GM21786 (cell line): ENCODE results near the gene CNFN.
"Not testable (repeated sequence)": the region's sequence is repeated elsewhere in the genome, so short reads cannot be mapped to it uniquely, and the experiment has no call there.

Experiments used
- ATAC-seq: cut with Tn5 transposase; IDR thresholded peaks from one replicate; pipeline ENCODE4 v1.9.1; 2021; ENCODE audit not compliant: unreplicated experiment

The CNFN gene

DNA sequence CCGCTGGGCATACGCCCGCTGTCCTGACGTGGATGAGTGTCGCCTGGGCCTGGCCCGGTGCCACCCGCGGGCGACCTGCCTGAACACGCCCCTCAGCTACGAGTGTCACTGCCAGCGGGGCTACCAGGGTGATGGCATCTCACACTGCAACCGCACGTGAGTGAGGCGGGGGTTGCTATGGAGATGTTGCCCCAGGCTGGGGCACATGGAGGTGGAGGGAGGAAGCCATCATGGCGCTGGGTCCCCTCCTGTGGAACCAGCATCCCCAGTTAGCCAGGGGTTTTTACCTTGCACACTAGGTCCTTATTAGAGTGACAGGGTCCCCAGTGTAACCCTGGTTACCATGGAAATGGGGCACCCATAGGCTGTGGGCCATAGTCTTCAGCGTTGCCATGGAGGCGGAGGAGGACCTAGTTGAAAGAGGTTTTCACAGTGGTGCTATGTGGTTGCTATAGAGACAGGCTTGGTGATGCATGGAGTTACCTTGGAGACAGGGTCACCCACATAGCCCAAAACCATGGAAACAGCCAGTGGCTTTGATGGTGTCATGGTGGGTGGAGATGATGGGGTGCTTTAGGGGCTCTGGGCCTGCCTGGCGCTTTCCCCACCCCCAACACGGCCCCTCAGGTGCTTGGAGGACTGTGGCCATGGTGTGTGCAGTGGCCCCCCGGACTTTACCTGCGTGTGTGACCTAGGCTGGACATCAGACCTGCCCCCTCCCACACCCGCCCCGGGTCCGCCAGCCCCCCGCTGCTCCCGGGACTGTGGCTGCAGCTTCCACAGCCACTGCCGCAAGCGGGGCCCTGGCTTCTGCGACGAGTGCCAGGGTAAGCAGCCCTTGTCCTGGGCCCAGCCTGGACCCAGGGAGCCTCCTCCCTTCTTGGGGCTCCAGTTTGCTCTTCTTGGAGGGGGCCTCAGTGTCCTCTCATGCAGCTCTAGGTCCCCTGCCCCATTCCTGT lies 37.5 kb downstream of the CNFN start:
- ATAC-seq: no peak

DNA sequence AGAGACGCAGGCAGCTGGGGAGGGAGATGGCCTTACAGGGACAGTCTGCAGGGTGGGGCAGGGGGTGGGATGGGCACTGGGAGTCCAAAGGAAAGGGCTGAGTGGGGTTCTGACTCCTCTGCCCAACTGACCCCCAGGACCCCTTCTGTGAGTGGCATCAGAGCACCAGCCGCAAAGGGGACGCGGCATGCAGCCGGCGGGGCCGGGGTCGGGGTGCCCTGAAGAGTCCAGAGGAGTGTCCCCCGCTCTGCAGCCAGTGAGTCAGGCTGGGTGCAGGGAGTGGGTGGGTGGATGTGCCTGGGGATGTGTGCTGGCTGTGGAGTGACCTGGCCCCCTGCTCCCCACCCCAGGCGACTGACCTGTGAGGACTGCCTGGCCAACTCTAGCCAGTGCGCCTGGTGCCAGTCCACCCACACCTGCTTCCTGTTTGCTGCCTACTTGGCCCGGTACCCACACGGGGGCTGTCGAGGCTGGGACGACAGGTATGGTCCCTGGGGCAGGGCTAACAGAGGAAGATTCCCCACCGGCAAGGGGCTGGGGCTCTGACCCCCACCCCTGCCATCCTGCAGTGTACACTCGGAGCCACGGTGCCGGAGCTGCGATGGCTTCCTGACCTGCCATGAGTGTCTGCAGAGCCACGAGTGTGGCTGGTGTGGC lies 38.9 kb downstream of the CNFN start:
- ATAC-seq: no peak

DNA sequence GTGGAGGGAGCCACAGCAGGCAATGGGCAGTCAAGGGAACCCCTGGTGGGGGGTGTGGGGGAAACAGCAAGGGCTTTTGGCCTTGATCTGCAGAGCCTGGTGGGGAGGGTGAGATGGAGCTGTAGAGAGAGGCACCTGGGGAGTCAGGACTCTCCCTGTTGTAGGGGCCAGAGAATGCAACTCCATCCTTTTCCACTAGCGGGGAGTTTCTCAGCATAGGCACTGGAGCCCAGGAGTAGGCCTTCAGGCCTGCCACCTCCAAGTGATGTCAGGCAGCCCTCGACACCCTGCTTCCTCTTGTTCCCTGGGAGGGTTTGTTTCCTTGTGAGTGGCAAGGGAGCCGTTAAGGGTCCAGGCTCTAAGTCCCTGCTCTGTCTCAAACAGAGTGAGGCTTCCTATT lies 39.7 kb downstream of the CNFN start:
- ATAC-seq: no peak

DNA sequence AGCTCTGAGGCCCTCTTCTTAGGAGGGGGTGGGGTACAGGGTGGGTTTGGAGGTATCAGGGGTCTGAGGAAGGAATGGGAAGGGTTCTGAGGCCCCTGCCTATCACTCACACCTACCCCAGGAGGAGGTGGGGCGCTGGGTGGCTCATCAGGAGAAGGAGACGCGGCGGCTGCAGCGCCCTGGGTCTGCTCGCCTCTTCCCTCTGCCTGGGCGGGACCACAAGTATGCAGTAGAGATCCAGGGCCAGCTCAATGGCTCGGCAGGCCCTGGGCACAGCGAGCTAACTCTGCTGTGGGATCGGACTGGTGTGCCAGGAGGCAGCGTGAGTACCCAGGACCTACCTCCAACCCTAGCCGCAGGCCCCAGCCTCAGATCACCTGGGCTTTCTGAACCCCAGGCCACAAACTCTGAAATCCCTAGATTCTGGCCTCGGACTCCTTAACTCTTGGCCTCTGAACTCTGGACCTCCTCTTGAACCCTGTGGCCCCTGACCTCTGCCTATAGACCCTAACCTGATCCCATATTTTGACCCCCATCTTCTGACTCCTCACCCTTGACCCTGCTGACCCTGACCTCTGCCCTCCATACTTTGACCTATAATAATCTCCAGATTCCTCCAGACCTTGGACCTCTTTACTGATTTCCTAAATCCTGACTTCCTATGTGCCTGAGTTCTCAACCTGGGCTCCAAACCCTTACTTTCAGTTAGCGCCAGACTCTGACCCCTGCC lies 40.6 kb downstream of the CNFN start:
- no peak for ATAC-seq

DNA sequence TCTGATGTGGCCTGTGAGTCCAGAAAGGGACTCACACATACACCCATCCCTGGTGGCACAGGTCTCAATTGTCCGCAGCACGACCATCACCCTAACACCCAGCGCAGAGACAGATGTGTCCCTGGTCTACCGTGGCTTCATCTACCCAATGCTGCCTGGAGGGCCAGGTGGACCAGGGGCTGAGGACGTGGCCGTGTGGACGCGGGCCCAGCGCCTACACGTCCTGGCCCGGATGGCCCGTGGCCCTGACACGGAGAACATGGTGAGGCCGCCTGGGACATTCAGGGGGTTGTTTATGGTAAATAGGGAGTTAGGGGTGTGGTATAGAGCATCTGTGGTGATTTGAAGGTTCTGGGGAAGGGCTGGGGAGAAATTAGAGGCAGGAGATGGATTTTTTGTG lies 41.9 kb downstream of the CNFN start:
- no peak for ATAC-seq

DNA sequence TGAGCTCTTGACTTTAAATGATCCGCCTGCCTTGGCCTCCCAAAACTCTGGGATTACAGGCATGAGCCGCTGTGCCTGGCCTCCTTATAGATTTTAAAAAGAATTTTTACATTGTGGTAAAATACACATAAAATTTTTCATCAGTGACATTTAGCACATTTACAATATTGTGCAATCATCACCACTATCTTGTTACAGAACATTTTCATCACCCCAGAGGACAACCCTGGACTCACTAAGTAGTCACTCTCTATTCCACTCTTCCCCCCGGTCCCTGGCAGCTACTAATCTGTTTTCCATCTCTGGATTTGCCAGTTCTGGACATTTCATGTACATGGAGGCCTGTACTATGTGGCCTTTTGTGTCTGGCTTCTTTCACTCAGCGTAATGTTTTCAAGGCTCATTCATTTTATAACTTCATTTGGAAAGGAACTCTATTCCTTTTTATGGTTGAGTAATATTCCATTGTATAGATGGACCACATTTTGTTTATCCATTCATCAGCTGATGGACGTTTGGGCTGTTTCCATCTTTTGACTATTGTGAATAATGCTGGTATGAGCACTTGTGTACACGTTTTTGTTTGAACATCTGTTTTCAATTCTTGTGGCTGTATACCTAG lies 44.8 kb downstream of the CNFN start:
- ATAC-seq: no peak

DNA sequence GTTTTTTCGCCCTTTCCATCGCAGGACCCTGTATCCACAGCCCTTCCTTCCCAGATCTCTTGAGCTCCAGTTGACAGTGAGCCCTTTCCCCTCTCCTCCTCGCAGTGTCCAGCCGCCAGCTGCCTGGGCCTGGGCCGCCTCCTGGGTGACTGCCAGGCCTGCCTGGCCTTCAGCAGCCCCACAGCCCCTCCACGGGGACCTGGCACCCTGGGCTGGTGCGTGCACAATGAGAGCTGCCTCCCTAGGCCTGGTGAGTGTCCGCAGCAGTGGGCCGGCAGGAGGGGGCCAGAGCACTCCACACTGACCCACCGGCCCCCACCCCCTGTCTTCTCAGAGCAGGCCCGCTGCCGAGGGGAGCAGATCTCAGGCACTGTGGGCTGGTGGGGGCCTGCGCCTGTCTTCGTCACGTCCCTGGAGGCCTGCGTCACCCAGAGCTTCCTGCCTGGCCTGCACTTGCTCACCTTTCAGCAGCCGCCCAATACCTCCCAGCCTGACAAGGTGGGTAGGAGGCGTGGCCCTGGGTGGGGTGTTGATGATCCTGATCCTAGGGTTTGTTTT lies 45.7 kb downstream of the CNFN start:
- no peak for ATAC-seq

DNA sequence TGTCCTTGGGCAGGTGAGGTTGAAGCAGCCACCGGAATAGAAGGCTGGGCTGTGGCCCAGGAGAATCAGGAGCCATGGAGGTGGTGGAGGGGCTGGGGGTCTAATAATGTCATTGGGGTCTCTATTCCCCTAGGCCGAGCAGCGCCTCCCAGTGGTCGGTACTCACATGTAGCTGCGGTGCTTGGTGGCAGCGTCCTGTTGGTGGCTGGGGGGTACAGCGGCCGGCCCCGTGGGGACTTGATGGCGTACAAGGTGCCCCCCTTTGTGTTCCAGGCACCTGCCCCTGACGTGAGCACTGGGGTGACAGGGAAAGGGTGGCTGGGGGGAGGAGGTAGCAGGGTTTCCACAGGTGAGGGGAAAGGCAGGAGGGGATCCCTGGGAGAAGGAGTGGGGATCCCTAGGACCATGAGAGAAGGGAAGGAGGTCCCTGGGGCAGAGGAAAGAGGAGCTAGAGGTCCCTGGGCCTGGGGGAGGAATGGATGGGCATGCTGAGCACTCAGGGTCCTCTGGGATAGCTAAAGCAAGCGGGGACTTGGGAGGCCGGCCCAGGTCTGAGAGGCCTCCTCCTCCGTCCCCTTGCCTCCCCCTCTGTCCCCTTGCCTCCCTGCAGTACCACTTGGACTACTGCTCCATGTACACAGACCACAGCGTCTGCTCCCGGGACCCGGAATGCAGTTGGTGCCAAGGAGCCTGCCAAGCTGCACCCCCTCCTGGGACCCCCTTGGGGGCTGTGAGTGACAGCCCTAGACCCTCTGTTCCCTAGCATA lies 46.6 kb downstream of the CNFN start:
- no peak for ATAC-seq

DNA sequence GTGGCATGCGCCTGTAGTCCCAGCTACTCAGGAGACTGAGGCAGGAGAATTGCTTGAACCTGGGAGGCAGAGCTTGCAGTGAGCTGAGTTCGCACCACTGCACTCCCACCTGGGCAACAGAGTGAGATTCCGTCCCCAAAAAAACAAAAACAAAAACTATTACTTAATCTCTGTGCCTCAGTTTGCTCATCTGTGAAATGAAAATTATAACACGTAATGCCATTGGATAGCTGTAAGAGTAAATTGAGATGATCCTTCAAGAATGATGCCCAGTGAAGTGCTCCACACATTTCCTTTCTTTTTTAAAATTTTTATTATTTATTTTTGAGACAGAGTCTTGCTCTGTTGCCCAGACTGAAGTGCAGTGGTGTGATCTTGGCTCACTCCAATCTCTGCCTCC lies 50.2 kb downstream of the CNFN start:
- not testable (repeated sequence) for ATAC-seq

DNA sequence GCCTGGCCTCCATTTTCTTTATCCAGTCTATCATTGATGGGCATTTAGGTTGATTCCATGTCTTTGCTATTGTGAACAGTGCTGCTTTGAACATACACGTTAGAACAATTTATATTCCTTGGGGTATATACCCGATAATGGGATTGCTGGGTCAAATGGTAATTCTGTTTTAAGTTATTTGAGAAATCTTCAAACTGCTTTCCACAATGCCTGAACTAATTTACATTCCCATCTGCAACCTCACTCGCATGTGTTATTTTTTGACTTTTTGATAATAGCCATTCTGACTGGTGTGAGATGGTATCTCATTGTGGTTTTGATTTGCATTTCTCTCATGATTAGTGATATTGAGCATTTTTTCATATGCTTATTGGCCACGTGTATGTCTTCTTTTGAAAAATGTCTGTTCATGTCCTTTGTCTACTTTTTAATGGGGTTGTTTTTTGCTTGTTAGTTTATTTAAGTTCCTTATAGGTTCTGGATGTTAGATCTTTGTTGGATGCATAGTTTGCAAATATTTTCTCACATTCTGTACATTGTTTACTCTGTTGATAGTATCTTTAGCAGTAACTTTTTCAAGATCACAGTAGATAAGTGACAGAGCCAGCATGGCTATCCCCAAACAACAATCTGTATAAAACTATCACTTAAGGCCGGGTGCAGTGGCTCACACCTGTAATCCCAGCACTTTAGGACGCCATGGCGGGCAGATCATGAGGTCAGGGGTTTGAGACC lies 50.8 kb downstream of the CNFN start:
- not testable (repeated sequence) for ATAC-seq
